ENCODE results near the gene FYN.

The FYN gene

DNA sequence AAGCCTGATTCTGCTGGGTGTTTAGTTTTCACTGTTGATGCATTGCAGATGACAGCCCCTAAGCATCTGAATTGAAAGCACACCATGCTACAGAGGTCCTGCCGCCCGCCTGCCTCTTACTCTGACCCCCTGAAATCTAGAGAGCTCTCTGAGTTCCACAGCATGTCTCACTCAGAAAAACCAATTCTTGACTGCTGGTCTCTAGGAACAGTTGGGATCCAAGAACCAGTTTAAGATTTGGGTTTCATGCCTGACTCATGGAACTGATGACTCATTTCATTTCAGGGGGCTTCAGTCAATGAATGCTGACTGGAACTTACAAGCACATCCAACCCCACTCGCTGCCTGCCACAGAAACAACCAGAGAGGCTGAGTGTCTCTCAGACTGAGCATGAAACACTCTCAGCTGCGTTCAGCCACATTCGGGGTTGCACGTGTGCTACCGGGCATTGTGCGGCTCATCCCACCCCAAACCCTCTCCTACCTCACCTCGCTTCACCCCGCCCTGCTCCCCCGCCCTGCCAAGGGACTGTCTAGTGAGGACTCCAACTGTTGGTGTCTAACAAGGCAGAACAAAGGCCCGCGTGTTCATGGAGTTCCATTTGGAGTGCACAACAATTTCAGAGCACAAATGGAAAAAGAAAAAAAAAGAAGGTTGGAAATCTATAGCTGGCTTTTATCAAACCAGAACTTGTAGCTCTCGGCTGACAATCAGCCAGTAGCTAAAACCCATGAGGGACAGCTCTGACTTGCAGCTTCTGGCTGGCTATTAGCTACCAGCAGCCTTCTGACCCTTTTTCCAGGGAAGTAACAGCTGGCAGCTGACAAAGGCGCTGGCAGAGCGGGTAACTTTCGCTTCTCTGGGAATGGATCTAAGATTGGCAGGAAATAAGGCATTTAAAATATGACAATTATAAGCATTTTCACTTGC, 247.5 kb downstream of the FYN start:
- POLR2A ChIA-PET, result interaction anchor here (1.2 kb wide), 1 partner anchor 142 kb away, joined by 4 read pairs; no protein-coding TSS in a partner anchor
- TF ChIP-seq ELF4 (IDR thresholded peaks at IDR 0.05) (no peak), FOXA1 (IDR thresholded peaks at IDR 0.05) (no peak), ARNT (IDR thresholded peaks at IDR 0.05) (no peak)
- no peak for DNase-seq (ENCODE audit: extremely low spot score)
- CTCF ChIA-PET, result no interaction called here

DNA sequence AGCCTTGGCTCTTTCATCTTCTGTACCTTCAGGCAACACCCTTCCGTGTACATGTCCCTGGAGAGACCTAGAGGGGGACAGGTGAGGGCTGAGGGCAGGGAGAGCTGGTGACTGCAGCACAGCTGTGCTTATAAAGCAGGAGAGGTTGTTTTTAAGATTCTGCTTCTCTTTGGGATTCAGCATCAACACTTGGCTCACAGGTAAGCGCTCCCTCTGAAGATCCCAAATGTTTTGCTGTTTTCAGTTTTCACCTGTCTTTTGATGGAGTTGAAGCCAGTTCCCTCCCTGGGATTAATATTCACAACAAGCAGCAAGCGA, 248.2 kb downstream of the FYN start:
- no peak for DNase-seq (ENCODE audit: extremely low spot score)
- ChIA-PET CTCF (no interaction called here), POLR2A (interaction anchor here (1.2 kb wide), 1 partner anchor 141 kb away, joined by 4 read pairs; no protein-coding TSS in a partner anchor)
- TF ChIP-seq FOXK2 (IDR thresholded peaks at IDR 0.05) (no peak), SUZ12 (IDR thresholded peaks at IDR 0.05) (no peak), LEF1 (IDR thresholded peaks at IDR 0.05; ENCODE audit: borderline replicate concordance) (no peak), ZNF384 (IDR thresholded peaks at IDR 0.05) (no peak), CTBP1 (IDR thresholded peaks at IDR 0.05; ENCODE audit: borderline replicate concordance) (no peak), ELF4 (IDR thresholded peaks at IDR 0.05) (no peak), FOXM1 (IDR thresholded peaks at IDR 0.05; ENCODE audit: borderline replicate concordance) (no peak), ARNT (IDR thresholded peaks at IDR 0.05) (no peak), TARDBP (IDR thresholded peaks at IDR 0.05) (no peak), SP1 (IDR thresholded peaks at IDR 0.05) (no peak), NFRKB (IDR thresholded peaks at IDR 0.05) (no peak), L3MBTL2 (conservative IDR thresholded peaks at IDR 0.05) (no peak), FOXA1 (IDR thresholded peaks at IDR 0.05) (no peak), BHLHE40 (IDR thresholded peaks at IDR 0.05; ENCODE audit: borderline replicate concordance) (no peak), HDGF (IDR thresholded peaks at IDR 0.05; ENCODE audit: borderline replicate concordance) (no peak)
- TF ChIP-seq, protein P1, sequence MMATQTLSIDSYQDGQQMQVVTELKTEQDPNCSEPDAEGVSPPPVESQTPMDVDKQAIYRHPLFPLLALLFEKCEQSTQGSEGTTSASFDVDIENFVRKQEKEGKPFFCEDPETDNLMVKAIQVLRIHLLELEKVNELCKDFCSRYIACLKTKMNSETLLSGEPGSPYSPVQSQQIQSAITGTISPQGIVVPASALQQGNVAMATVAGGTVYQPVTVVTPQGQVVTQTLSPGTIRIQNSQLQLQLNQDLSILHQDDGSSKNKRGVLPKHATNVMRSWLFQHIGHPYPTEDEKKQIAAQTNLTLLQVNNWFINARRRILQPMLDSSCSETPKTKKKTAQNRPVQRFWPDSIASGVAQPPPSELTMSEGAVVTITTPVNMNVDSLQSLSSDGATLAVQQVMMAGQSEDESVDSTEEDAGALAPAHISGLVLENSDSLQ (IDR thresholded peaks at IDR 0.05), result no peak

DNA sequence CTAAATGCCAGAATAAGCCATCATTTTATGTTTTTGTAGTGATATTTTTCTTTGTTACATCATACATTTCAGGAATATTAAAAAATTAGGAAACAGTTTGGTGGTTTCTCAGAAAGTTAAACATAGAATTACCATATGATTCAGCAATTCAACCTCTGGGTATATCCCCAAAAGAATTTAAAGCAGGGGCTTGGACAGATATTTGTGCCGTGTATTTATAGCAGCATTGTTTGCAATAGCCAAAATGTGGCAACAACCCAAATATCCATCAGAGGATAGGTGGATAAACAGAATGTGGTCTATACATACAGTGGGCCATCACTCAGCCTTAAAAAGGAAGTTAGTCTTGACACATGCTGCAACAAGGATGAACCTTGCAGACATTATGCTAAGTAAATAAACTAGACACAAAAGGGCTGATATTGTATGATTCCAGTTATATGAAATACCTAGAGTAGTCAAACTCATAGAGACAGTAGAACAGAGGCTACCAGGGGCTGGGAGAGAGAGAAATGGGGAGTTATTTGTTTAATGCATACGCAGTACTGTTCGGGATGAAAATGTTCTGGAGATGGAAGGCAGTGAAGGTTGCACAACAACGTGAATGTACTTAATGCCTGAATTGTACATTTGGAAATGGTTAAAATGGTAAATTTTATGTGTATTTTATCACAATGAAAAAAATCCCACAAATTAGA, 248.7 kb downstream of the FYN start:
- TF ChIP-seq L3MBTL2 (conservative IDR thresholded peaks at IDR 0.05) (no peak), NFRKB (IDR thresholded peaks at IDR 0.05) (no peak), FOXA1 (IDR thresholded peaks at IDR 0.05) (no peak), CTBP1 (IDR thresholded peaks at IDR 0.05; ENCODE audit: borderline replicate concordance) (no peak), FOXK2 (IDR thresholded peaks at IDR 0.05) (no peak), ARNT (IDR thresholded peaks at IDR 0.05) (no peak), SUZ12 (IDR thresholded peaks at IDR 0.05) (no peak), FOXM1 (IDR thresholded peaks at IDR 0.05; ENCODE audit: borderline replicate concordance) (no peak), BHLHE40 (IDR thresholded peaks at IDR 0.05; ENCODE audit: borderline replicate concordance) (no peak), SP1 (IDR thresholded peaks at IDR 0.05) (no peak), HDGF (IDR thresholded peaks at IDR 0.05; ENCODE audit: borderline replicate concordance) (no peak), LEF1 (IDR thresholded peaks at IDR 0.05; ENCODE audit: borderline replicate concordance) (no peak)
- TF ChIP-seq, protein P1 (IDR thresholded peaks at IDR 0.05), result no peak
- ChIA-PET CTCF (no interaction called here), POLR2A (interaction anchor here (1.2 kb wide), 1 partner anchor 140 kb away, joined by 4 read pairs; no protein-coding TSS in a partner anchor)
- no peak for DNase-seq (ENCODE audit: extremely low spot score)

DNA sequence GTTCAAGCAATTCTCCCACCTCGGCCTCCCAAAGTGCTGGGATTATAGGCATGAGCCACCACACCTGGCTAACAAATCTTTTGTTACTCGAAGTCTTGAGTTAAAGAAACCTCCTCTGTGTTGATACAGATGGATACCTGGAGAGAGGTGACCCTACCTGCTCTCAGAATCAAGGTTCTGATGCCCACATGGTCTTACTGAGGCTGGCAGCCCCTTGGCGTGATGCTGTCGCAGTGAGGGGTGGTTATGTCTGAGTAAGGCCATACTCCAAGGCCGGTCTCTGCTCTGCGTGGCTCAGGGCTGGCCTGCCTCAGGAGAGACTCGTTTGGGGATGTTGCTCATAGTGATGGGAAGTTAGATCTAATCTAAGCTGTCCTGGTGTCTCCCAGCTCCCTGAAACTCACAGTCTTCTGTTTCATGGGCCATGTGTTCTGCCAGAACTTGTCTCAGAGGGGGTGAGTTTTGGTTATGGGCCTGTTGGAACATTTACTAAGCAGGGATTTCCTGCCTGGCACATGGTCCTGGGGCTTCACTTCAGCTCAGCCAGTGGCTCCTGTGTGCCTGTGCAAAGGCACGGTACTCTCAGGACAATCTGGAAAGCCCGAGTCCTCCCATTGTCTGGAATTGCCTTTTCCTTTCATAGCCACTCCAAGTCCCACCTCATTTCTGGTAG, 250.1 kb downstream of the FYN start:
- POLR2A ChIA-PET, result no interaction called here
- DNase-seq (ENCODE audit: extremely low spot score), result no peak
- TF ChIP-seq SP1 (IDR thresholded peaks at IDR 0.05) (no peak), LEF1 (IDR thresholded peaks at IDR 0.05; ENCODE audit: borderline replicate concordance) (no peak), HDGF (IDR thresholded peaks at IDR 0.05; ENCODE audit: borderline replicate concordance) (no peak), TARDBP (IDR thresholded peaks at IDR 0.05) (no peak), NFRKB (IDR thresholded peaks at IDR 0.05) (no peak), ZNF384 (IDR thresholded peaks at IDR 0.05) (no peak), L3MBTL2 (conservative IDR thresholded peaks at IDR 0.05) (no peak), FOXM1 (IDR thresholded peaks at IDR 0.05; ENCODE audit: borderline replicate concordance) (no peak), ARNT (IDR thresholded peaks at IDR 0.05) (no peak), FOXK2 (IDR thresholded peaks at IDR 0.05) (no peak), BHLHE40 (IDR thresholded peaks at IDR 0.05; ENCODE audit: borderline replicate concordance) (no peak), ELF4 (IDR thresholded peaks at IDR 0.05) (no peak), FOXA1 (IDR thresholded peaks at IDR 0.05) (no peak), CTBP1 (IDR thresholded peaks at IDR 0.05; ENCODE audit: borderline replicate concordance) (no peak), SUZ12 (IDR thresholded peaks at IDR 0.05) (no peak)
- TF ChIP-seq, protein P1 (IDR thresholded peaks at IDR 0.05), result no peak
- CTCF ChIA-PET, result no interaction called here

DNA sequence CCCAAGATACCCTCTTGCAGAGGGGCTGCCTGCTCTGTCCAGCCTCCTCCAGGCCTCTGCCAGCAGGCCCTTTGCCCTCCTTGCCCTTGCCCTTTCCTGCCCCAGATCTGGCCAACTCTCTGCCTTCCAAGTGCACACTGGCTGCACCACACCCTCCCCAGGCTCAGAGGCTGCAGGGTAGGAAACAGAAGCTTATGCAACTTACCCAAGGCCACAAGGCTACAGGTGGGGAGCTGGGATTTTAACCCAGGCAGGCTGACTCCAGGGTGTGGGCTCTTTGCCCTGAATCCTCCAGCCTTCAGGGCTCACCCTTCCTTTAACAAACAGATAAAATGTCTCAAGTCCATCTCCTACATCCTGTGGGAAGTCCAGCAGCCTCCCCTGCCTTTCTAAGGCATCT, 253.1 kb downstream of the FYN start:
- POLR2A ChIA-PET, result no interaction called here
- CTCF ChIA-PET, result no interaction called here

More for the DNA sequence above, 253.1 kb downstream of the FYN start:
- TF ChIP-seq FOXA1 (IDR thresholded peaks at IDR 0.05), result no peak
- no peak for TF ChIP-seq CTBP1 (IDR thresholded peaks at IDR 0.05; ENCODE audit: borderline replicate concordance)
- TF ChIP-seq BHLHE40 (IDR thresholded peaks at IDR 0.05; ENCODE audit: borderline replicate concordance), result no peak
- DNase-seq (ENCODE audit: extremely low spot score), result no peak
